ENCODE results near the gene ADAMTSL5.

The ADAMTSL5 gene

DNA sequence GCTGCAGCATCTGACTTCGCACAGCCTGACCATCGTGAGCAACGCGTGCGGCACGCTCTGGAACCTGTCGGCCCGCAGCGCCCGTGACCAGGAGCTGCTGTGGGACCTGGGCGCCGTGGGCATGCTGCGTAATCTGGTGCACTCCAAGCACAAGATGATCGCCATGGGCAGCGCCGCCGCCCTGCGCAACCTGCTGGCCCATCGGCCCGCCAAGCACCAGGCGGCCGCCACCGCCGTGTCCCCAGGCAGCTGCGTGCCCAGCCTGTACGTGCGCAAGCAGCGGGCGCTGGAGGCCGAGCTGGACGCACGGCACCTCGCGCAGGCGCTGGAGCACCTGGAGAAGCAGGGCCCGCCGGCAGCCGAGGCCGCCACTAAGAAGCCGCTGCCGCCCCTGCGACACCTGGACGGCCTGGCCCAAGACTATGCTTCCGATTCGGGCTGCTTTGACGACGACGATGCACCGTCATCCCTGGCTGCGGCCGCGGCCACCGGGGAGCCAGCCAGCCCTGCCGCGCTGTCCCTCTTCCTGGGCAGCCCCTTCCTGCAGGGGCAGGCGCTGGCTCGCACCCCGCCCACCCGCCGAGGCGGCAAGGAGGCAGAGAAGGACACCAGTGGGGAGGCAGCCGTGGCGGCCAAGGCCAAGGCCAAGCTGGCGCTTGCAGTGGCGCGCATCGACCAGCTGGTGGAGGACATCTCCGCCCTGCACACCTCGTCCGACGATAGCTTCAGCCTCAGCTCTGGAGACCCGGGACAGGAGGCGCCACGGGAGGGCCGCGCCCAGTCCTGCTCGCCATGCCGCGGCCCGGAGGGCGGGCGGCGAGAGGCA is 47.4 kb downstream of the ADAMTSL5 start:
- DNase-seq = no peak

DNA sequence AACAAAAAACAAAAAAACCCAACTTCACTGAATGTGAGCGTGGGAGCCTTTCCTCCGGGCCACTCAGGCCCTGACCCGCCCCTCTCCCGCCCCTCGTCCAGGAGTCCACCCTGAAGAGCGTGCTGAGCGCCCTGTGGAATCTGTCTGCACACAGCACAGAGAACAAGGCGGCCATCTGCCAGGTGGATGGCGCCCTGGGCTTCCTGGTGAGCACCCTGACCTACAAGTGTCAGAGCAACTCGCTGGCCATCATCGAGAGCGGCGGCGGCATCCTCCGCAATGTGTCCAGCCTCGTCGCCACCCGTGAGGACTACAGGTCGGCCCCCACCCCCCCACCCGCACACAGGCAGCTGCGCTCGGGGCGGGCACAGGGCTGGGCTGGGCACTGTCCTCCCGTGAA is 51.0 kb downstream of the ADAMTSL5 start:
- no peak for DNase-seq

DNA sequence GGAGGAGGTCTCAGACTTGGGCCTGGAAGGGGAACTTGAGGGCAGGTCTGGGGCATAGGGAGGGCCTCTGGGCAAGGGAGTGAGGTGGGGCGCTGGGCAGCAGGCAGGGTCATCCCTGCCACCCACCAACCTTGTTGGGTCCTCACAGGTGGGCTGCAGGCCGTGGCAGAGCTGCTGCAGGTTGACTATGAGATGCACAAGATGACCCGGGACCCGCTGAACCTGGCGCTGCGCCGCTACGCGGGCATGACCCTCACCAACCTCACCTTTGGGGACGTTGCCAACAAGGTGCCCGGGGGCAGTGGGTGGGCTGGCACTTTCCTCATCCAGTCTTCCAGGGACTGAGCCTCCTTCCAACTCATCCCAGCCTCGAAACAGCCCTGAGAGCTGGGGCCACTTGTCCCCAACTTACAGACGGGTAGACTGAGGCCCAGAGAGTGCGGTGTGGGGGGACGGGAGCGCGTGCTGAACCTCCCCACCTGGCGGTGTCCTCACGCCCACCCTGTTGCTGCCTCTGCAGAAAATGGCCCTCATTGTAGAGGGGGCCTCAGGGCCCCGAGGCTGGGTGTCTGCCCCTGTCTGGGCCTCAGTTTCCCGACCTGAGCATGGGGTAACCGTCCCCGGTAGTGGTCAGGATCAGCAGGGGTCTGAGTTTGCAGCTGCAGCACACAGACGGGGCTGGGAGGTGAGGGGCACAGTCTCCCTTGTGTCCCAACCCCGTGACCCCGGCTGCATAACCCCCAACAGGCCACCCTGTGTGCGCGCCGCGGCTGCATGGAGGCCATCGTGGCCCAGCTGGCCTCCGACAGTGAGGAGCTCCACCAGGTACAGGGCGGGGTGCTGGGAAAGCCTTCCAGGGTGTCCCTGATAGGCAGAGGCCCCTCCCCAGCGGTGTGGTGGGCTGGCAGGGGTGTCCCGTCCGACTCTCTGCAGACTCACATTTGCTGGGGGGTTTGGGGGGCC is 52.5 kb downstream of the ADAMTSL5 start:
- DNase-seq = no peak

DNA sequence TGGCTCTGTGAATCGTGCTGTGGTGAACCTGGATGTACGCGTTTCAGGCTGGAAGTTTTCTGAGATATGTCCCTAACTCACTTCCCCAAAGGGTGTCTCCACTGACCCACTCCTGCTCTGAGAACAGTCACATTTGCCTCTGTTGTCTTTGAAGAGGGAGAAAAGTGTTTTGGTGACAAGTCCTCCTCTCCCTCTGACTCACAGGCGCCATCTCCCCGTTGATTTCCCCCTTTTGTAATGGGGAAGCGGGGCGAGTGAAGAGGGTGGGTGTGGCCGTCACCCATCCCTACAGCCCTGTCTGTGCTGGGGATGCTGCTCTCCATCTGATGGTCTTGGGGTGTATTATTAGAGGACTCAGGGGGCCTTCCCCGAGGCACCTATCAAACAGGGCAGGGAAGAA is 53.3 kb downstream of the ADAMTSL5 start:
- no peak for DNase-seq

DNA sequence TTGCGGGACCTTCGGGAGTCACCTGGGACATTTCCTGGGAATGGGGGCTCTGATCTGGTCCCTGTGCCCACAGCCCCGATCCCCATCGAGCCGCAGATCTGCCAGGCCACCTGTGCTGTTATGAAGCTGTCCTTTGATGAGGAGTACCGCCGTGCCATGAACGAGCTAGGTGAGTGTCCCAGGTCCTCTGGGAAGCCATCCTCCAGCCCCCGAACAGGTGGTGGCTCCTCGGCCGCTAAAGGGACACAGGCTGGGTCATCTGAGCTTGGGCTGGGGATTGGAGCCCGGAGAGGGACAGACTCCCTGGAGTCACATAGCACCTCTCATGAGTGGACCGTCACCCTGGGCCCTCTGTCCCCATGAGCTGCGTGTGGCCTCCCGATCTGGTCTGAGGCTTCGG is 54.9 kb downstream of the ADAMTSL5 start:
- no peak for DNase-seq

DNA sequence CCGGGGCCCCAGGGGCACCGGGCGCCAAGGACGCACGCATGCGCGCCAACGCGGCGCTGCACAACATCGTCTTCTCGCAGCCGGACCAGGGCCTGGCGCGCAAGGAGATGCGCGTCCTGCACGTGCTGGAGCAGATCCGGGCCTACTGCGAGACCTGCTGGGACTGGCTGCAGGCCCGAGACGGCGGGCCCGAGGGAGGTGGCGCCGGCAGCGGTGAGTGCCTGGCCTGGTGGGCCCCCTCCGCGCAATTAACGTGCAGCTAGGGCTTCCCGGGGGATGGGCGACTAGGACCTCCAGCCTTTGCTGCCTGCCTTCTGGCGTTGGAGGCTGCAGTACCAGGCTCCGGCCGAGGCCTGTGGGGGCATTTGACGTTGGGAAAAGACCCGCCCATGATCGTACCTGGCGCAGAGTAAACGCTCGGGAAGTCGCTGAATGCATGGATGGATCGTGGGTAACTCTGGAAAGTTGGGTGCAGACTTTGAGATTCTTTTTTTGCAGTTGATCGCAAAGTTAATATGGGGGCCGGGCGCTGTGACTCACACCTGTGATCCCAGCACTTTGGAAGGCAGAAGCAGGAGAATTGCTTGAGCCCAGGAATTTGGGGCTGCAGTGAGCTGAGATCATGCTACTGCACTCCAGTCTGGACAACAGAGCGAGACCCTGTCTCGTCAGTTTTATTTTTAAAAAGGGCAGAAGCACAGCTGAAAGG is 55.6 kb downstream of the ADAMTSL5 start:
- DNase-seq = no peak

DNA sequence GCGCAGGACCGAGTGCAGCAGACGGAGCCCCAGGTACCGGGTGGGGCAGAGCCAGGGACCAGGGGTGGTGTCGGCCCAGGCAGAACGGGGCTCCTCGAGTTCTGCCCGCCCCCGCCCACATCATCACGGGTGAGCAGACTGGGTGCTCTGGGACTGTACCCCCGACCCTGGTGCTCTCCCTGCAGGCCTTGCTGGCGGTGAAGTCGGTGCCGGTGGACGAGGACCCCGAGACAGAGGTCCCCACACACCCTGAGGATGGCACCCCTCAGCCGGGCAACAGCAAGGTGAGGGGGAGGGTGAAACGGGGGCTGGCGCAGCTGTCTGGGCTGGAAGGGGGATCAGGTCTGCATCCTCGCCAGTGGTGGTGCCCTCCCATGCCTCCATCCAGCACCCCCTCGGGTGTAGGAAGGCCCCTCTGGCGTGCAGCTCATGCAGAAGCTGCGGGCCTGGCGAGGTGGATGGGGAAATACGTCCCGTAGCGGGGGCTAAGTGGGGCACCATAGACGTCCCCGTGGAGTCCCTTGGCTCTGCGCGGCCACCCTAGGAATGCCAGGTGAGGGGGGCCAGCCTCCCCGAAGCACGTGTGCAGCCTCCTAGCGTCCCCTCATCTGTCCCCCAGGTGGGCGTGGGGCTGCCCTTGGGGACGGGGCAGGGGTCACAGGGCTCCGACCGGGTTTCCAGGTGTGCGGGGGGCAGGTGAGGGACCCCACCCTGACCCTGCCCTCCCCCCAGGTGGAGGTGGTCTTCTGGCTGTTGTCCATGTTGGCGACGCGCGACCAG is 56.5 kb downstream of the ADAMTSL5 start:
- DNase-seq = no peak

DNA sequence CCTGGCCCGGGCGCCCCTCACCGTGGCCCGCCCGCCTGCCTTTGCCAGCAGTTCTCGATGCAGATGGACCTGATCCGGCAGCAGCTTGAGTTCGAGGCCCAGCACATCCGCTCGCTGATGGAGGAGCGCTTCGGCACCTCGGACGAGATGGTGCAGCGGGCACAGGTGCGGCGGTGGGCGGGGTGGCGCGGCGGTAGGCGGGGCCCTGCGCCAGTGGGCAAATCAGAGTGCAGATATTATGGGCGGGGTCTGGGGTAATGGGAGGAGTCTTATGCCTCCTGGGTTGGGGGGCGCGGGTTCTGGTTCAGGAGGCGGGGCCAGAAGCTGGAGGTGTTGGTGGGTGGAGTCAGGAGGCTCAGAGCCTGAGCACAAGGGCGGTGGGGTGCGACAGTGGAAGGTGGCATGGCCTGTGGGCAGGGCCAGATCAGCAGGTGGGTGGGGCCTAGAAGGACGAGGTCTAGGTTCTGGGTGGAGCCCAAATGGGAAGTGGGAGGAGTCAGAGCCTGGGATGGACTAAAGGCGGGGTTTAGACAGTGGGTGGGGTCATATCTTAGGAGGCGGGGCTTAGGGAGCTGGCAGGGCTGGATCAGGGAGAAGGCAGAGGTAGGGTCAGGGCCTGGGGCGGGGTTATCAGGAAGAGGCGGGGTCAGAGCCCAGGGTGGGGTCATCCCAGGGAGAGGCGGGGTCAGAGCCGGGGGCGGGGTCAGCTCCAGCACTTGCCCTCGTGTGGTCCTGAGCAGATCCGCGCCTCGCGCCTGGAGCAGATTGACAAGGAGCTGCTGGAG is 57.3 kb downstream of the ADAMTSL5 start:
- DNase-seq = peak; percentile 32 to 60
